Fibroblast of skin of left quadriceps (primary cell): ENCODE measurements around the gene SERINC5.

Experiments used
- DNase-seq, 2 experiments: peaks; one replicate each; pipeline ENCODE4 v3.0.0-alpha.2; 2013; ENCODE audit warnings: low read depth in 2 of 2

Gene SERINC5

GRCh38 chr5:80067531-80068245 is 188.2 kb downstream of the SERINC5 start:
- no peak for DNase-seq

DNA sequence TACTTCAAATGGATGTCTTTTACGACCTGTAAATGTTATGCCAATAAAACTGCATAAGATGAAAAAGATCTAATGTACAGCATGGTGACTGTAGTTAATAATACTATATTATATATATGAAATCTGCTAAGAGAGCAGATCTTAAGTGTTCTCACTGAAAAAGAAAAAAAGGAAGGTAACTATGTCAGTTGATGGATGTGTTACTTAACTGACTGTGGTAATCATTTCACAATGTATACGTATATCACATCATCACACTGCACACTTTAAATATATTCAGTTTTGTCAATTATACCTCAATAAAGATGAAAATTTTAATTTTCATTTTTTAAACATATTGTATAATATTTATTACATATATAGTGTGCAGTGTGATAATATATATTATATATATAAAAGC is 188.8 kb downstream of the SERINC5 start:
- no peak for DNase-seq

DNA sequence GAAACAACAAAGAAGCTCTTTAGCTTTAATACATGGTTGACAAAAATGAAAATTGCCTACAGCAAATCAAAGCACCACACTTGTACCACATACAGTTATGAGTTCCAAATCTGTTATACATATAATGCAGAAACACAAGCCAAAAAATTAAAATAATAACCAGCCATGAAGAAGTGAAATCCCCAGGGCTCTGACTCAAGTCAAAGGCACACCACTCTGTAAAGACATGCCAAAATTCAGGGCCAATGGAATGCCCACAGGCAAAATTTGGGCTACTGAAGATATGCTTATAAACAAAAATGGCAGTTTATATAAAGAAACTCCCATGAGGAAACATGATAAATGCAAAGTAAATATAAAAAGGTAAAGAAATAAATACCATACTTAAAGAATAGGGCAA is 191.7 kb downstream of the SERINC5 start:
- peak in 1 of 2 experiments; percentile 6 for DNase-seq
